Measurements from ENCODE around the gene KLK7. TPM values are rescaled to one million over a fixed set of nuclear protein-coding genes. Genes with fewer than 3 reads are reported as not detected.

Gene KLK7
- polyA plus RNA-seq, 4 donors = 5.1 to 9.7 (median 5.6) TPM

DNA sequence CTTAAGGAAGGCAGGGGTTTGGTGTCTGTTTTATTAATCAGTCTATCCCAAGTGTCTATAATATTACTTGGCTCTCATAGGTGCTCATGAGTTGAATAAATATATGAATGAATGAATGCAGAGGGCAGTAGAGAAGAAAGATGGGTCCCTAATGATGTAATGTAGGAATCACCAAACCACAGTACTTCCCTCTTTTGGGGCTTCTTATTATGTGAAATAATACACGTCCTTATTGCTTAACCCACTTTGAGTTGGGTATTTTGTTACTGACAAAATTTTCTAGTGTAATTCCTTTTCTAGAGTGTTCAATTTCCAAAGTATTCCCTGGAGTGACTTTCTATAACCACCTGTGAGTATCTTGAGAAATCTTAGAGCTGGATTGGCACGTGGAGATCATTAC, 44.1 kb downstream of the KLK7 start:
- no peak for DNase-seq (ENCODE audit: low read depth in 4 of 4, low spot score in 3 of 4)

DNA sequence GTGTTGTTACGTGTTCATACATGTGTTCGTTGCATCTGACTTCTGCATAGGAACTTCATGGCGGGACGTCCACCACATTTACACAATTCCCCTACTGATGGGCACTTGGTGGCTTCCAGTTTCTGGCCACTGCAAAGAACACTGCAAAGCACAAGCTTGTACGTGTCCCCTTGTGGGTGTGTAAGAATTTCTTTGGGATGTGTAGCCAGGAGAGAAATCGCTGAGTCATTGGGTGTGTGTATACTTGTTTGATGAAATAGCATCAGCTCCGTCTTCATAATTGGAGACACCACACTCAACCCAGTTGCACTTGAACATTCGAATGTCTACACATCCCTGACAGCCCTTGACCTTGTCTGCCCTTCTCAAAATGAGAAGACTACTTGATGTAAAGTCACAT, 50.1 kb downstream of the KLK7 start:
- DNase-seq (ENCODE audit: low read depth in 4 of 4, low spot score in 3 of 4) = no peak

- DNase-seq (ENCODE audit: low read depth in 4 of 4, low spot score in 3 of 4) = no peak
Observed at GRCh38 chr19:50932690-50933083, 51.0 kb downstream of the KLK7 start.

GRCh38 chr19:50932018-50932689, 51.6 kb downstream of the KLK7 start:
- DNase-seq (ENCODE audit: low read depth in 4 of 4, low spot score in 3 of 4) = no peak

DNA sequence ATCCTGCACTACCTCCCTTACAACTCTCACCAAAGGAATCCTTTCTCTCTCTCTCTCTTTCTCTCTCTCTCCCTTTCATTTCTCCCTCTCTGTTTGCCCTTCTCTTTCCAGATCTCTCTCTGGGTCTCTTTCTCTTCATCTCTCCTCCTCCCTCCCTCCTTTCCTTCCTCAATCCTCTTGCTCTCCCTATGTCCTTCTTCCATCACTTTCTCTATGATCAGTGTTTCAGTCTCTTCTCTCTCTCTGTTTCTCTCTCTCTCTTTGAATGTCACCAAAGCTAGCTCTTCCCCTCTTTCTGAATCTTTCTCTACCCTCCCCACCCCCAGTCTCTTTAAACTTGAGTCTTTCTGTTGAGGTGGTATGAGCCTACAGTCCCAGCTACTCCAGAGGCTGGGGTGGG, 52.7 kb downstream of the KLK7 start:
- no peak for DNase-seq (ENCODE audit: low read depth in 4 of 4, low spot score in 3 of 4)

GRCh38 chr19:50928831-50929230, 54.9 kb downstream of the KLK7 start:
- no peak for DNase-seq (ENCODE audit: low read depth in 4 of 4, low spot score in 3 of 4)

Other genes with a start within 250 kb of the KLK7 start
- not detected for gene GPR32, start 213.5 kb downstream of the KLK7 start, polyA plus RNA-seq (ENCODE audit: insufficient read length in 4 of 4)
- gene ACP4, start 193.5 kb downstream of the KLK7 start, polyA plus RNA-seq (ENCODE audit: insufficient read length in 4 of 4) = under 1 TPM in 1 of 4 donors, not detected in 3; 0.21 TPM
- gene KLK1, start 160.1 kb downstream of the KLK7 start, polyA plus RNA-seq (ENCODE audit: insufficient read length in 4 of 4) = 1 to 10 TPM; 1.7 to 2.3 (median 2.0) TPM
- gene KLK15, start 150.3 kb downstream of the KLK7 start, polyA plus RNA-seq (ENCODE audit: insufficient read length in 4 of 4) = under 1 TPM in 1 of 4 donors, not detected in 3; 0.11 TPM
- gene KLK3, start 129.0 kb downstream of the KLK7 start, polyA plus RNA-seq (ENCODE audit: insufficient read length in 4 of 4) = under 1 TPM; 0.28 to 0.55 (median 0.38) TPM
- gene KLK2, start 110.5 kb downstream of the KLK7 start, polyA plus RNA-seq (ENCODE audit: insufficient read length in 4 of 4) = under 1 TPM in 2 of 4 donors, not detected in 2; 0.03 to 0.24 TPM
- gene KLK4, start 72.5 kb downstream of the KLK7 start, polyA plus RNA-seq (ENCODE audit: insufficient read length in 4 of 4) = under 1 TPM in 2 of 4 donors, not detected in 2; 0.05 to 0.22 TPM
- 1 to 10 TPM; 1.3 to 2.6 (median 2.1) TPM for gene KLK5, start 30.9 kb downstream of the KLK7 start, polyA plus RNA-seq (ENCODE audit: insufficient read length in 4 of 4)
- 10 to 100 TPM; 36.8 to 53.2 (median 42.2) TPM for gene KLK6, start 14.3 kb downstream of the KLK7 start, polyA plus RNA-seq (ENCODE audit: insufficient read length in 4 of 4)
- 1 to 10 TPM; 2.3 to 3.4 (median 2.6) TPM for gene KLK8, start 17.7 kb upstream of the KLK7 start, polyA plus RNA-seq (ENCODE audit: insufficient read length in 4 of 4)
- gene KLK10, start 35.8 kb upstream of the KLK7 start, polyA plus RNA-seq (ENCODE audit: insufficient read length in 4 of 4) = under 1 TPM in 3 of 4 donors, not detected in 1; 0.29 to 0.32 (median 0.31) TPM
- gene KLK11, start 42.7 kb upstream of the KLK7 start, polyA plus RNA-seq (ENCODE audit: insufficient read length in 4 of 4) = under 1 TPM in 3 of 4 donors, not detected in 1; 0.21 to 0.28 (median 0.27) TPM
- under 1 TPM in 1 of 4 donors, not detected in 3; 0.06 TPM for gene KLK12, start 51.1 kb upstream of the KLK7 start, polyA plus RNA-seq (ENCODE audit: insufficient read length in 4 of 4)
- under 1 TPM; 0.20 to 0.55 (median 0.52) TPM for gene KLK13, start 81.2 kb upstream of the KLK7 start, polyA plus RNA-seq (ENCODE audit: insufficient read length in 4 of 4)
- gene KLK14, start 99.0 kb upstream of the KLK7 start, polyA plus RNA-seq (ENCODE audit: insufficient read length in 4 of 4) = under 1 TPM; 0.15 to 0.53 (median 0.28) TPM
- gene CTU1, start 124.5 kb upstream of the KLK7 start, polyA plus RNA-seq (ENCODE audit: insufficient read length in 4 of 4) = 1 to 10 TPM; 2.6 to 4.6 (median 3.0) TPM
- 1 to 10 TPM in 3 of 4 donors, under 1 TPM in 1; 0.97 to 2.3 (median 1.3) TPM for gene SIGLEC9, start 141.0 kb upstream of the KLK7 start, polyA plus RNA-seq (ENCODE audit: insufficient read length in 4 of 4)
- under 1 TPM; 0.32 to 0.62 (median 0.43) TPM for gene SIGLEC7, start 158.4 kb upstream of the KLK7 start, polyA plus RNA-seq (ENCODE audit: insufficient read length in 4 of 4)
- 1 to 10 TPM; 1.5 to 2.6 (median 1.5) TPM for gene CD33, start 241.2 kb upstream of the KLK7 start, polyA plus RNA-seq (ENCODE audit: insufficient read length in 4 of 4)

Measured in right renal pelvis (tissue), 4 donors.